ENCODE measurements around the gene C1QL3.

Gene C1QL3

DNA sequence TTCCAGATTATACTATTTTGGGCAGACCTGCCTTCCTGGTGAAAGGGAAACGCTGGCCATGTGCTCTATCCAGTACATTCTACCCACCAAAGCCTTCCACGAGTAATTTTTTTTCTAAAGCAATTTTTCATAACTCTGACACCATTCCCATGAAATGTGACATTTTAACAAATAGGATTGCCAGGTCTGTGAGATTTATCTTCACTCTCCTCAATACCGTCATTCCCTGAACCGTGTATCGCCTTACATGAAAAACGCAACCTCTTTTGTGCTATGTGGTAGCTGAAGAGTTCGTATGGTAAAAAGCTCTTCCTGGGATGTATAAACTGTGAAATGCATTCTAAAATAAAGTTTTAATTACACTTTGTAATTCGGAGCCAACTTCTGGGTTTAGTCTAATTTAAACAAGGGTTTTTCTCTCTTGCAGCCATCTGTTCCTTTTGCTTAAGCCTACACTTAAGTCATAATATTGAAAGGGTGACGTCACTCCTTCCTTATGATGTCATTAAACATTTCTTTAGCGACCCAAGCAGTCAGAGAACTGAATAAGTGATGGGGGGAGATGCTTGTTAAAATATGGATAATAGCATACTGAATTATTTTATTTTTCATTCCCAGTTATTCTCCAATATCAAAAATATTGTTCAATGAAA is 27.7 kb downstream of the C1QL3 start:
- DNase-seq (ENCODE audit: low read depth in 2 of 2), result no peak

DNA sequence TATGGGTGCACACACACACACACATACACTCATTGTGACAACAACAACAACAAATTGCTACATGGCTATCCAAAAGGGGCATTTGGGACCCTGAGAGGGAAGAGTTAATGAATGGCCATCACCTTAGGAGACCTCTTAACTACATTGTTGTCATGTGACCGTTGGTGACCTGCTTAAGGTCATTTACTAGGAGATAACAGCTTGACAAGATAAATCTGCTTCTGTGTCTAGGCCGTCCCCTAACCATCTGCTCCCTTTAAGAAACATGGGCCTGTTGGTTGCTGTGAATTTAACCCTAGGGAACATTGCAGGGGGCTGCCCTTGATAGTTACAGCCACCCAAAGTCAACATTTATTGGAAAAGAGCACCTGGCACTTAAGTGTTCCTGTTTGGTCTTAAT is 29.7 kb downstream of the C1QL3 start:
- DNase-seq (ENCODE audit: low read depth in 2 of 2), result no peak

DNA sequence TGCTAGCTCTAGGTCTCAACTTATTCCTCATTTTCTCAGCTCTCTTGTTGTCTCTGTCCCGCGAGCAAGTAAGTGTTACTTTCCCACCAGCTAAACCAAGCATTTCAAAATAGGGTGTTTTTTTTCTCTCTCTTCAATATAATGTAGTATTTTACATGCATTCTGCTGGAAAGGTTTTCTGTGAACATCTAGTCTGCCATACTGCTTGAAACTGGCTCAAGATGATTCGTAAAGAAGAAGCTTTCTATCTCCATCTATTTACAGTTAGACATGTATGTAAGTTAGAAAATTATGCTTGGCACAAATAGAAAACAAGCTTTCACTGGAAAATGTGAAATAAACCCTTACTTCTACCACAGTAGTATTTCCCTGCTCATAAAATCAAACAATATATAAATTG is 31.2 kb downstream of the C1QL3 start:
- DNase-seq (ENCODE audit: low read depth in 2 of 2), result no peak

DNA sequence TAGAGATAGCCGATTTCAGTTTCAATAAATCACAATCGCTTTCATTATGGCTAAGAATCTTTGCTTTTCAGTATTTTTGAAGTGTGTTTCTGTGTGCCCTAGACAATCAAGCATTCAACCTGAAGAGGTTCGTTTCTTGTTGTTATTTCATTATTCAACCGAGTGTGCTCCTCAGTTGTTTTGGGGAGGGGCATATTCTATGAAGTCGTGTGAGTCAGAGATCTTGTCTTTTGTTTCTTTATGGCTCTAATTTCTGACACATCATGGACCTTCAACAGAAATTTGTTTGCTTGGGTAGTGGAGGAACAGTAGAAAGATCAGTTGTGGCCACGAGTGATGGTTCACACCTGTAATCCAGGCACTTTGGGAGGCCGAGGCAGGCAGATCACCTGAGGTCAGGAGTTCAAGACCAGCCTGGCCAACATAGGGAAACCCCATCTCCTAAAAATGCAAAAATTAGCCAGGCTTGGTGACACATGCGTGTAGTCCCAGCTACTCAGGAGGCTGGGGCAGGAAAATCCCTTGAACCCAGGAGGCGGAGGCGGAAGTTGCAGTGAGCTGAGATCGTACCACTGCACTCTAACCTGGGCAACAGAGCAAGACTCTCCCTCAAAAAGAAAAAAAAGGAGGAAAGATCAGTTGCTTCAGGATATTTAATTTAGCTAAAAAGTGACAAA is 38.3 kb downstream of the C1QL3 start:
- DNase-seq (ENCODE audit: low read depth in 2 of 2), result no peak

DNA sequence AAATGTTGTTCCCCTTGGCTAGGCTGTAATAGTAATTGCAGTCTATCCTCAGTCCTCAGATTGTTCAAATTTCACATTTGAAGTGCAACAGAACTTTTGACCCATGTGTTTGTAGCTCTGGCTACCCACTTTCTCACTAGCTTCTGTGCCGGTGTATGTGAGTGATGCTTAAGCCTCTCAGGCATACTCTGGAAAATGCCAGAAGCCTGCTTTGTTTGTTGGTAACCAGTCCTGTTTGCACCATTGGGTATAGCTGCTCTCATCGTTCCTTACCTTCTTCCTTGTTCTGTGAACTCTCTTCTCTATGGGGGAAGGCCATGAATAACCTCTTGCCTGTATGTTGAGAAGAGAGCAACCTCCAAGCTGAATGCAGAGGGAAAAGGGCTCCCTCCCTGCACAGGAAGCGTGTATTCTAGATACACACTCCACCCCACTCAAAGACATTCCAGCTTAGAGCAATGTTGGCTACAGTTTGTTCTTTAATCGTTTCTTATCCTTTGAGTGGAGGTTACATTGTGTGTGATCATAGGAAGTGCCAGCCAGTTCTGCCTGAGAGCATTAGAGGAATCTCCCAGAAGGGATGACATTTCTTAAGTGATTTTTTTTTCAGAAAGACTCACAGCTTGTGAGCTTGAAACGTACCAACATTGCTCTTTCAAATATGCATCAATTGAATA is 40.5 kb downstream of the C1QL3 start:
- DNase-seq (ENCODE audit: low read depth in 2 of 2), result no peak

DNA sequence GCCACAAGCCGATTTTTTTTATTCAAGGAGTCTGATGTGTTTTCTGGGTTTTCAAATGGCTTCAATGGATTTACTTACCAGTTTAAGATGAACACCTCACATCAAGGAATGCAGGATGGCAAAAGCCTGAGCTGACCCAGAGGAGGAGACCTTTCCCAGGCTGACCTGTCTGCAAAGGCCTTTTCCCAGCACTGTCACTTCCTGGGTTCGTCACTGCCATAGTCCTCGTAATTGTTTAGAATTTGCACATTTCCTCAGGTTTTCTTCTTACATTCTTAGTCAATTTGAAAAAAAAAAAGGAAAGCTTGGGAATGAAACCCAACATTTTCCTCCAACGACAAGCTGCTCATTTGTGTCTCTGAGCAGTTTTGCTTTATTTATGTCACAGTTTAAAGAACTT is 42.9 kb downstream of the C1QL3 start:
- DNase-seq (ENCODE audit: low read depth in 2 of 2), result no peak

DNA sequence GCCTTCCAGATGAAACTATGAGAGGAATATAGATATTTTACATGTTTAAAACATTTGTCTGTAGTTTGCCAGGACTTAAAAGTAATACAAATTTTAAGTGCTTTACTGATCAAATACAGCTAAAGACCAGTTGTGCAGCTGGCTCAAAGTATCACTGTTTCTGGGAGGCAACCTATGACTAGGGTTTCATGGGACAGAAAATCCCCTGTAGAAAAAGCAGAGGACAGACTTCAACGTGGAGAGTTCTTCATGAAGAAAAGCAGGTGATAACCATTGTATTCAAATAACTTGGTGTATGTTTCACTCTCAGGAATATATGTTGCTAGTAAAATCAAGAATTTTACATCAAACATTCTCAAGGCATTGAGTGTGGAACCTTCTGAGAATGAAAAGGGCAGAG is 43.9 kb downstream of the C1QL3 start:
- DNase-seq (ENCODE audit: low read depth in 2 of 2), result no peak

DNA sequence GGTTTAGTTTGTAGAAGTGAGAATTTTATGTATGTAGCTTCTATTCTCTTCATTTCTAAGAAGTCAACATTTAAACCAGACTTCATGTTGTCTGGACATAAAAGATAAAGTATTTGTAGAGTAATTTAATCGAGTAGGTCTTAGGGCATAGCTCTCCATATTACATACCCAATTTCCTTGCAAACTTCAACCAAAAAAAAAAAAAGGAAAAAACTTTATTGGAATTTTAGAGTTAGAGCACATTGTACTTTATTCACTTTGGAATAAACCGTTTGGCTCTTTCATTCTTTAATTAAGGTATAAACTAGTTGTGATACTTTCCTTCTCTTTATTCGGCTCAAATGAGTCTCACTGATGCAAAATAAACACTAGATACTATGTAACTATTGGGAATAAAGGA is 48.9 kb downstream of the C1QL3 start:
- DNase-seq (ENCODE audit: low read depth in 2 of 2), result no peak

DNA sequence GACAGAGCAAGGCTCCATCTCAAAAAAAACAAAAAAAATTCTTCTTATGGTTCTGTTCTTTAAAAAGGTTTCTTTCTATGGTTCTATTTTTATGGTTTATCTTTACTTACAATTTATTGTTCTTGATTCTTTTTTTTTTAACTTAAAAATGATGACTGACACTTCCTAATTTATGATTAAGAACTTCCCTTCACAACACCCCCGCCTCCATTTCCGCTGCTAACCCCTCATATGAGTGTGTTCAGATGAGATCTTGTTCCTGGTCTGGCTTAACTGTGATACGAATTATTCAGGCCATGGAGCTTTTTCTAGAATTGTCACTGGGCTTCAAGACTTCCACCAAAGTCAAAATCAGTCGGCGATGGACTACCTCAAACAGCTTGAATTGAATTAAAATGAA is 50.9 kb downstream of the C1QL3 start:
- peak in 1 of 2 donors; percentile 3 for DNase-seq (ENCODE audit: low read depth in 2 of 2)

DNA sequence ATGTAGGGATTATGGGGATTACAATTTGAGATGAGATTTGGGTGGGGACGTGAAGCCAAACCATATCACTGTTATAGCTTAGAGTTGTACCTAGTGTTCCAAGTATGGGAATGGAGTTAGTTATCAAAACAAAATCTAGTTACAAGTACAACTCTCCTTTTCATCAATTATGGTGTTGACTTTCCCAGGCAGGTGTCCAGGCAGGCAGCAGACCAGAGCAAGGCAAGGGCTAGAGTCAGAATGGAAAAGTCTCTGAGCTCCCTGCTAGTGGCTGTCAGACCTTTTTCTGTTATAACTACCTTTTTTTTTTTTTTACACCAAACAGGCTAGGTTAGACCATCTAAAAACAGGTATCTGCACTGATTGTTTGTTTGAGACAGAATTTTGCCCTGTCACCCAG is 55.7 kb downstream of the C1QL3 start:
- DNase-seq (ENCODE audit: low read depth in 2 of 2), result no peak
